ENCODE data around the gene RPS21. TPM values are rescaled to one million over a fixed set of nuclear protein-coding genes. Genes with fewer than 3 reads are reported as not detected.

Gene RPS21
- total RNA-seq, 6 donors from 2014 or later: 94.6 to 1,381 (median 998) TPM

DNA sequence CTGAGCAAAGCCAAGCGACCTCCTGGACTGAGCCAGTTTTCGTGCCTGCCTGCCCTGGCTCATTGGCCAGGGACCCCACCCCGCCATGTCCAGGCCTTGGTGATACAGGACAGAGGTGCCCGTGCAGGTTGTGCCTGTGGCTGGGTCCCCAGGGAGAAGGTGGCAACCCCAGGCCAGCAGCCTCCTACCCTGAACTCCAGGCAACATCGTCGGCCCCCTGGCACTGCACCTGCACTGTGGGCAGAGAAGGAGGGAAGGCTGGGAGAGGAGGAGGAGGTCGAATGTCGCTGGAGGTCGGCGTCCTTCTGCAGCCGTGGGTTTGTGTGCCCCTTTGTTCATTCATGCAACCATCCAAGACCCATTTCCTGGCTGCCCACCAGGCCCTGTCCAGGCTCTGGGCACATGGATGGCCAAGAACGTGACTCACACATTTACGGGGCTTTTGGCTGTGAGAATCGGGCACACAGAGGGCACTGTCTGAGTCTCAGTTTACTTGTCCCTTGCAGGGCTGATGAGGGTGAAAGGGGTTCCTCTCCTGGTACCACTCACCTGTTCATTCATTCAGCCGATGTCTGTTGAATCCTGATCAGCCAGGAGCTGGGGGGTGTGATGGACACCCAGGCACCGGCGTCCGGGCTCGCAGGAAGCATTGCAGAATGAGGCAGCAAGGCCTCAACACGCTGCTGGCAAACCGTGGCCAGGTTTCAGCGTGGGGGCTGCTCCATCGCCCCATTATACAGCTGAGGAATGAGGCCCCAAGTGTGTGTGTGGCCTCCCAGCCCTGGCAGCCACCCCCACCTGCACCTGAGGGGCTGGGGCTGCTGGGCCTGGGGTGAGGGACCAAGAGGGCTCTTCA lies 42.8 kb downstream of the RPS21 start:
- WGBS, 2 donors: 80 to 91% methylated on average over 18 to 23 of the region's 23 CpGs
- ATAC-seq (ENCODE audit: low FRiP score in 2 of 2) (no peak), DNase-seq (peak in 1 of 2 donors; percentile 67)
- no peaks in the 10 kb centered on the region for H3K9me3 ChIP-seq
- H3K4me3 ChIP-seq: no peak overlapping the region
- H3K27me3 ChIP-seq: no peaks in the 10 kb centered on the region
- no peak overlapping the region for H3K27ac ChIP-seq
- H3K36me3 ChIP-seq: no peaks in the 10 kb centered on the region
- peaks cover 6 to 20% (median 11%) of the 10 kb centered on the region in 4 donors for H3K4me1 ChIP-seq
- TF ChIP-seq POLR2AphosphoS5 (IDR thresholded peaks at IDR 0.05): no peak
- no peak for TF ChIP-seq POLR2A (IDR thresholded peaks at IDR 0.05)
- TF ChIP-seq, protein P1, sequence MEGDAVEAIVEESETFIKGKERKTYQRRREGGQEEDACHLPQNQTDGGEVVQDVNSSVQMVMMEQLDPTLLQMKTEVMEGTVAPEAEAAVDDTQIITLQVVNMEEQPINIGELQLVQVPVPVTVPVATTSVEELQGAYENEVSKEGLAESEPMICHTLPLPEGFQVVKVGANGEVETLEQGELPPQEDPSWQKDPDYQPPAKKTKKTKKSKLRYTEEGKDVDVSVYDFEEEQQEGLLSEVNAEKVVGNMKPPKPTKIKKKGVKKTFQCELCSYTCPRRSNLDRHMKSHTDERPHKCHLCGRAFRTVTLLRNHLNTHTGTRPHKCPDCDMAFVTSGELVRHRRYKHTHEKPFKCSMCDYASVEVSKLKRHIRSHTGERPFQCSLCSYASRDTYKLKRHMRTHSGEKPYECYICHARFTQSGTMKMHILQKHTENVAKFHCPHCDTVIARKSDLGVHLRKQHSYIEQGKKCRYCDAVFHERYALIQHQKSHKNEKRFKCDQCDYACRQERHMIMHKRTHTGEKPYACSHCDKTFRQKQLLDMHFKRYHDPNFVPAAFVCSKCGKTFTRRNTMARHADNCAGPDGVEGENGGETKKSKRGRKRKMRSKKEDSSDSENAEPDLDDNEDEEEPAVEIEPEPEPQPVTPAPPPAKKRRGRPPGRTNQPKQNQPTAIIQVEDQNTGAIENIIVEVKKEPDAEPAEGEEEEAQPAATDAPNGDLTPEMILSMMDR (IDR thresholded peaks at IDR 0.05): no peak
- TF ChIP-seq EP300 (IDR thresholded peaks at IDR 0.05): no peak

DNA sequence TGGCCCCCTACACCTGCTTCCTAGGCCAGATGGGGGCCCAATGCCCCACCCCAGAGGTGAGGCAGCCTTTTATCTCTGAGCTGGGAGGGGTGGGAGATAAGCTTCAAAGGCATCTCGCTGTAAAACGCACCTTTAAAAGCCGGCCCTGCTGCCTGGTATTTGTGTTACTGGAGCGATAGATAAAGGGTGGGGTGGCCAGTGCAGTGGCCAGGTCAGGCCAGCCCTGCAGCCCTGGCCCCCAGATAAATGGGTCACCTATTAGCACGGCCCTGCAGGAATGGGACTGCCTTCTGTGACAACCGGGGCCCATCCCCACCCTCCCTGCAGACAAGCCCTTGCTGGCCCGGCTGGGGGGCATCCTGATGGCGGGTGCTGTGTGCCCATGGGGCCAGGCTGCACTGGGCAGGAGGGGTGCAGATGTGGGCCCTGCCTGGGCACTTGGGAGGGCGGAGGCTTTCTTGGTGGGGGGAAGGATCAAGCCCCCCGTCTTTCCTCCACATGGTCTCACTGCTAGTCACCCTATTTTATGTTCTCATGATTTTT lies 43.5 kb downstream of the RPS21 start:
- ATAC-seq (ENCODE audit: low FRiP score in 2 of 2) (no peak), DNase-seq (peak in 1 of 2 donors; percentile 61)
- no peak overlapping the region for H3K27ac ChIP-seq
- H3K4me3 ChIP-seq: no peak overlapping the region
- TF ChIP-seq EP300 (IDR thresholded peaks at IDR 0.05) (no peak), POLR2AphosphoS5 (IDR thresholded peaks at IDR 0.05) (no peak), POLR2A (IDR thresholded peaks at IDR 0.05) (no peak)
- TF ChIP-seq, protein P1 (IDR thresholded peaks at IDR 0.05): no peak
- no peaks in the 10 kb centered on the region for H3K27me3 ChIP-seq
- H3K4me1 ChIP-seq: peaks cover 6 to 20% (median 11%) of the 10 kb centered on the region in 4 donors
- H3K36me3 ChIP-seq: no peaks in the 10 kb centered on the region
- WGBS, 2 donors: 50 to 71% methylated on average over 9 to 10 of the region's 10 CpGs
- H3K9me3 ChIP-seq: no peaks in the 10 kb centered on the region

DNA sequence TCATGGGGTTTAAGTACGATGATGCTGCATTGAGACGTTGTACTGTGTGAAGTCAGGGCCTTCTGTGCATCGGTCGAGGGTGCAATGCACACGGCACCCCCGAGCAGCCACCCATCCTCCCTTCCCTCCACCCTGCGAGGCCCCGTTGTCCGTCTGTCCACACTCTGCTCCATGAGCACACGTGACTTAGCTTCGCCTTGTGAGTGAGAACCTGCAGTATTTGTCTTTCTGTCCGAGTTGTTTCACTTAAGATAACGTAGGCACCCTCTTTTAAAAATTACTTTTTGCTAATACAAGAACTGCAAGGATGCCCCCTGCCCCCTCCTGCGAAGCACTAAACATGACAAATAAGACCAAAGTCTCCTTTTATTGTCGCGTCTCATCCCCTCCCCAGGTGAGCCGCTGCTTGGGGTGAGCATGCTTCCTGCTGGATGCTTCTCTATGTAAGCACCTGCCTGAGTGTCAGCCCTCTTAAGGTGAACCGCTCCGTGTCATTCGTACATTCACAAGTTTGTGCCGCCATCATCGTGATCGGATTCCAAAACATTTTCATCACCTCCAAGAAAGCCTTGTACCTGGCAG lies 44.1 kb downstream of the RPS21 start:
- no peak for DNase-seq
- H3K4me3 ChIP-seq: no peak overlapping the region
- H3K4me1 ChIP-seq: peaks cover 6 to 20% (median 11%) of the 10 kb centered on the region in 4 donors
- H3K36me3 ChIP-seq: no peaks in the 10 kb centered on the region
- no peak for ATAC-seq (ENCODE audit: low FRiP score in 2 of 2)
- H3K27ac ChIP-seq: no peak overlapping the region
- WGBS, 2 donors: 59 to 60% methylated on average over 23 of the region's 23 CpGs
- no peaks in the 10 kb centered on the region for H3K9me3 ChIP-seq
- no peak for TF ChIP-seq POLR2AphosphoS5 (IDR thresholded peaks at IDR 0.05)
- H3K27me3 ChIP-seq: no peaks in the 10 kb centered on the region

DNA sequence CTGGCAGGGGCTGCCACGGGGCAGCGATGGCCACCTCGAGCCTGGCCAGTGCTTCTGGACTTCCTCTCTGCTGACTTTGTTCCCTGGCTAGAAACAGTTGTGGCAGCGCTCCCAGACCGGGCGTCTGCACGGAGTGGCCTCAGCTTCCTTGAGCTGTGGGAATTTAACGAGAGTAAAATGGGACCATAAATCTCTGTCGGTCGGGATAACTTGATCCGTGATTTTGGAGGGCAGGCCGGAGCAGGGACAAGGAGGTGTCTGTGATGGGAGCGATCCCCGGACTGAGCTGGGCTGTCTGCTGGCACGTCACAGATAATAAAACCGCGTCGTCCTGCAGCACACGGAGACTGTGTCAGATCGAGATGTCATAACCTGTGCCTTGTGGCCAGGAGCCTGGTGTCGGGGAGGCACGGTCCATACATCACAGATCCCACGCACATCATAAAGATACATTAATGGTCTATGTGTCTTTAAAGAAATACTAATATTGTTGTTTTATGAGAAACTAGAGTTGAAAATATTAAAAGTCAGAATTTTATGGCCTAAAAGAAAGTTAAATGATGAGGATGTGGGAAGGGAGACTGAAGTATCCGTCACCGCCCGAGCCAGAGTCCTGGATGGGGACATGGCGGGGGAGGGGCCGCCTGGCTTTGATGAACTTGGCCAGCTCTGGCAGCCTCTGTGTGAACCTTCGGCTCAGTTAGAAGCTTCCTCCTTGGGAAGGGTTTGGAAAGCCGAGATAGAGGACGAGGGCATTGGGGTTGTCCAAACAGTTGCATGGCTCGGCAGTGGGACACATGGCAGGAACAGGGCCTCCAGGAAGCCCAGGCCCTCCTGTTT lies 47.0 kb downstream of the RPS21 start:
- no peak for ATAC-seq (ENCODE audit: low FRiP score in 2 of 2)

More for the DNA sequence above, 47.0 kb downstream of the RPS21 start:
- Histone ChIP-seq H3K36me3 (no peaks in the 10 kb centered on the region), H3K4me1 (no peaks in the 10 kb centered on the region), H3K4me3 (no peak overlapping the region), H3K9me3 (no peaks in the 10 kb centered on the region), H3K27ac (no peak overlapping the region), H3K27me3 (no peaks in the 10 kb centered on the region)
- WGBS, 2 donors: 44 to 49% methylated on average over 20 to 32 of the region's 32 CpGs
- TF ChIP-seq POLR2AphosphoS5 (IDR thresholded peaks at IDR 0.05) (no peak), POLR2A (IDR thresholded peaks at IDR 0.05) (no peak), EP300 (IDR thresholded peaks at IDR 0.05) (no peak)
- TF ChIP-seq, protein P1 (IDR thresholded peaks at IDR 0.05): no peak
- DNase-seq: peak in 1 of 2 donors; percentile 49
